Measurements from ENCODE around the gene KCND3.

The KCND3 gene

GRCh38 chr1:111737216-111738132 lies 252.0 kb downstream of the KCND3 start:
- peak; percentile 42 for DNase-seq

- DNase-seq, result peak; percentile 70
Measured at GRCh38 chr1:111736548-111737215, 252.8 kb downstream of the KCND3 start.

- DNase-seq, result no peak
Measured at GRCh38 chr1:111735858-111736544, 253.5 kb downstream of the KCND3 start.

- DNase-seq, result peak; percentile 62
Measured at GRCh38 chr1:111735321-111735720, 254.1 kb downstream of the KCND3 start.

- DNase-seq, result no peak
Measured at GRCh38 chr1:111734856-111735255, 254.6 kb downstream of the KCND3 start.

GRCh38 chr1:111734426-111734825 lies 255.0 kb downstream of the KCND3 start:
- DNase-seq, result no peak

GRCh38 chr1:111733992-111734341 lies 255.5 kb downstream of the KCND3 start:
- DNase-seq, result no peak

- peak; percentile 76 for DNase-seq
Measured at GRCh38 chr1:111733183-111733991, 256.1 kb downstream of the KCND3 start.

- no peak for DNase-seq
Measured at GRCh38 chr1:111732718-111733117, 256.8 kb downstream of the KCND3 start.

GRCh38 chr1:111731956-111732355 lies 257.5 kb downstream of the KCND3 start:
- DNase-seq, result no peak

GRCh38 chr1:111730706-111731105 lies 258.8 kb downstream of the KCND3 start:
- DNase-seq, result no peak

- peak; percentile 29 for DNase-seq
Measured at GRCh38 chr1:111729946-111730681, 259.4 kb downstream of the KCND3 start.

GRCh38 chr1:111729271-111729921 lies 260.1 kb downstream of the KCND3 start:
- DNase-seq, result no peak

GRCh38 chr1:111727056-111727455 lies 262.4 kb downstream of the KCND3 start:
- no peak for DNase-seq

GRCh38 chr1:111725192-111725591 lies 264.3 kb downstream of the KCND3 start:
- no peak for DNase-seq

GRCh38 chr1:111723871-111724270 lies 265.6 kb downstream of the KCND3 start:
- DNase-seq, result no peak

GRCh38 chr1:111723091-111723806 lies 266.2 kb downstream of the KCND3 start:
- DNase-seq, result no peak

GRCh38 chr1:111720977-111721786 lies 268.3 kb downstream of the KCND3 start:
- no peak for DNase-seq

All from fibroblast of skin of right biceps (primary cell).